Astrocyte of the spinal cord (primary cell): ENCODE results near the gene LTB4R2.
A peak's percentile ranks its signal among the peaks of the same experiment; 100 is the strongest.

Source experiments
- DNase-seq: peaks from one replicate; pipeline ENCODE4 v3.0.0; 2011; ENCODE audit warnings: low read depth, low spot score
- H3K4me3 ChIP-seq: 2 replicates; pipeline ENCODE4 v1.5.1; 2011; ENCODE audit warnings: low read depth, mild to moderate bottlenecking, low read length, moderate library complexity
- in situ Hi-C: cut with HindIII; loops from 2 replicates; pipeline ENCODE4 v1.10.0; 2017; ENCODE audit warnings: low sequenced_read_pairs
- TF ChIP-seq, protein P1 (sequence below): IDR thresholded peaks from 2 replicates; pipeline ENCODE4 v1.5.1; 2012; ENCODE audit warnings: low read depth, mild to moderate bottlenecking, low read length, inconsistent platforms

Gene LTB4R2

GRCh38 chr14:24331731-24332267 is 21.9 kb downstream of the LTB4R2 start:
- TF ChIP-seq, protein P1, sequence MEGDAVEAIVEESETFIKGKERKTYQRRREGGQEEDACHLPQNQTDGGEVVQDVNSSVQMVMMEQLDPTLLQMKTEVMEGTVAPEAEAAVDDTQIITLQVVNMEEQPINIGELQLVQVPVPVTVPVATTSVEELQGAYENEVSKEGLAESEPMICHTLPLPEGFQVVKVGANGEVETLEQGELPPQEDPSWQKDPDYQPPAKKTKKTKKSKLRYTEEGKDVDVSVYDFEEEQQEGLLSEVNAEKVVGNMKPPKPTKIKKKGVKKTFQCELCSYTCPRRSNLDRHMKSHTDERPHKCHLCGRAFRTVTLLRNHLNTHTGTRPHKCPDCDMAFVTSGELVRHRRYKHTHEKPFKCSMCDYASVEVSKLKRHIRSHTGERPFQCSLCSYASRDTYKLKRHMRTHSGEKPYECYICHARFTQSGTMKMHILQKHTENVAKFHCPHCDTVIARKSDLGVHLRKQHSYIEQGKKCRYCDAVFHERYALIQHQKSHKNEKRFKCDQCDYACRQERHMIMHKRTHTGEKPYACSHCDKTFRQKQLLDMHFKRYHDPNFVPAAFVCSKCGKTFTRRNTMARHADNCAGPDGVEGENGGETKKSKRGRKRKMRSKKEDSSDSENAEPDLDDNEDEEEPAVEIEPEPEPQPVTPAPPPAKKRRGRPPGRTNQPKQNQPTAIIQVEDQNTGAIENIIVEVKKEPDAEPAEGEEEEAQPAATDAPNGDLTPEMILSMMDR = no peak
- no peak overlapping the region for H3K4me3 ChIP-seq
- in situ Hi-C loops = loop anchor here (10.0 kb wide), 1 partner anchor 103 kb away; no protein-coding TSS in a partner anchor
- DNase-seq = no peak

DNA sequence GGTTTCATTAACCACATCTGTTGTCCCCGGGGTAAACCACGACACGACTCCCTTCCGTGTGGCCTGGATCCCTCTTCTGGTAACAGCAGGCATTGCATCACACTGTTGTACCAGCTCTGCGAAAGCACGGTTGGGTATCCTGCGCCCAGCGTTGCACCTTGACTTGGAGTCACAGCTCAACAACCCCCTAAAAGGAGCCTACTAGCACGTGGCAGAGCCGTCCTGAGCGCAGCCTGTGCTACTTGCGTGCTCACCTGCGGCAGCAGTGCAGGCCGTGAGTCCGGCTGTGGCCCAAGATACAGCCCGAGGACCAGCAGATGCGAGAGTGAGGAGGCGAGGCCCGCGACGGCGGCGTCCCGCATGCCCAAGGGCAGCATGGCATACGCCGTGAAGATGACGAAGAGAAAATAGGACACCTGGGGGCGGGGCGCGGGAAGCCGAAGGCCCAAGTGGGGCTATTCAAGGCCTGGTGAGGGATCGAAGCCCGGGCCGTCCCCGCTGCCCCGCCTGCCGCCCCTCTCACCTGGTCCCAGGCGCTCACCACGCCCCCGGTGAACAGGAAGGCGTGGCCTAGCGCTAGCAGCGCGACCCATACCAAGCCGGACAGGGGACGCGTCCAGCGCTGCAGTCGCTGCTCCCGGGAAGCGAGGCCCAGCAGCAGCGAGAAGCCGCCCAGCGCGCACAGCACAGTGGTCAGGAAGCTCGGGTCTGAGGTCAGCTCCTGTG is 22.5 kb downstream of the LTB4R2 start:
- H3K4me3 ChIP-seq = peak overlapping the region; percentile 17
- in situ Hi-C loops = loop anchor here (10.0 kb wide), 1 partner anchor 102 kb away; no protein-coding TSS in a partner anchor
- peak; percentile 41 for DNase-seq
- TF ChIP-seq, protein P1 = peak; percentile 85

DNA sequence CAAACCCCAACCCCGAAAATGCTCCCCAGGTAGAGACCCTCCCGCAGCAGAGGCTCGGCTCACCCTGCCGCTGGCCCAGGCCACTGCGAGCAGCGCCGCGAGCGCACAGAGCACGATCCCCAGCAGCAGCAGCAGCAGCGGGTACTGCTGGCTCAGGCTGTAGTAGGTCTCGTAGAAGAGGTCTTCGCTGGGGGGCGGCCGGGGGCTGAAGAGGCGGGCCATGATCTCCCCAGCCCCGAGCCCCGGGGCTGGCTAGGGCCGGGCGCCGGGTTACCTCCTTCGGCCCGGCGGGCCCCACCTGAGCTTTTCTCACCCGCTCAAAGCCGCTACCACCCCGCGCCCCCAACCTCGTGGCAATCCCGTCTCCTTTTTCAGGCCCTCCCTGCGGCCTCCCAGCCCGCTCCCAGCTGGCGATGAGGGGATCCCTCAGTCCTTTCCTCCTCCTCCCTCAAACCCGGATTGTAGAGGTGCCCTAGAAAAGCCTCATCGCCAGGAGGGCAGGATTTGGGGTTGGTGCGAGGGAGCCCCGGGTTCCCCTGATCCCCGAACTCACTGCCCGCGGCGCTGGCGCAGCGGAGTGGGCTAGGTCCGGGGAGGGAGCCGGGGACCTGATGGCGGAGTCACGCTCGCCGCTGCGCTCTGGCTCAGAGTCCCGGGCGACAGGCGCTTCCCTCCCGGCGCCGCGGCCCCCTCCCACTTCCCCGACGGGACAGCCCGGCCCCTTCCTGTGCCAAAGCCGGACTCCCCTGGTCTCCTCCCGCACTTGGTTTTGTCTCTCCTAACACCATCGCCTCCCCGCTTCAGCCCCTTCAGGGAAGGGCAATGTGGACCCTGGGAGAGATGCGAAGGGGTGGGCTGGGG is 24.7 kb downstream of the LTB4R2 start, which contains the start of gene ADCY4:
Gene ADCY4 (minus strand): TSS at position 641 of the 861 bp plus-strand sequence. CDS start 419 bp downstream, at position 222.
- TF ChIP-seq, protein P1 = no peak
- in situ Hi-C loops = loop anchor here (10.0 kb wide), 1 partner anchor 100 kb away; no protein-coding TSS in a partner anchor
- H3K4me3 ChIP-seq = peak within 1 kb of the TSS; percentile 17
- DNase-seq = no peak

GRCh38 chr14:24335461-24336171 is 25.7 kb downstream of the LTB4R2 start:
- TF ChIP-seq, protein P1 = no peak
- no peak overlapping the region for H3K4me3 ChIP-seq
- in situ Hi-C loops = loop anchor here (10.0 kb wide), 1 partner anchor 99 kb away; no protein-coding TSS in a partner anchor
- no peak for DNase-seq

GRCh38 chr14:24337144-24337823 is 27.3 kb downstream of the LTB4R2 start:
- no peak for DNase-seq
- H3K4me3 ChIP-seq = no peak overlapping the region
- TF ChIP-seq, protein P1 = no peak
- in situ Hi-C loops = loop anchor here (10.0 kb wide), 1 partner anchor 98 kb away; no protein-coding TSS in a partner anchor
